Measurements from ENCODE around the gene ADAMTS17.

Gene ADAMTS17

GRCh38 chr15:100034191-100034590 is 307.6 kb downstream of the ADAMTS17 start:
- DNase-seq, result no peak

- no peak for DNase-seq
Observed at GRCh38 chr15:100033140-100033857, 308.5 kb downstream of the ADAMTS17 start.

- DNase-seq, result no peak
Observed at GRCh38 chr15:100032358-100033085, 309.3 kb downstream of the ADAMTS17 start.

- no peak for DNase-seq
Observed at GRCh38 chr15:100031665-100032357, 310.0 kb downstream of the ADAMTS17 start.

GRCh38 chr15:100030586-100031229 is 311.1 kb downstream of the ADAMTS17 start:
- no peak for DNase-seq

DNA sequence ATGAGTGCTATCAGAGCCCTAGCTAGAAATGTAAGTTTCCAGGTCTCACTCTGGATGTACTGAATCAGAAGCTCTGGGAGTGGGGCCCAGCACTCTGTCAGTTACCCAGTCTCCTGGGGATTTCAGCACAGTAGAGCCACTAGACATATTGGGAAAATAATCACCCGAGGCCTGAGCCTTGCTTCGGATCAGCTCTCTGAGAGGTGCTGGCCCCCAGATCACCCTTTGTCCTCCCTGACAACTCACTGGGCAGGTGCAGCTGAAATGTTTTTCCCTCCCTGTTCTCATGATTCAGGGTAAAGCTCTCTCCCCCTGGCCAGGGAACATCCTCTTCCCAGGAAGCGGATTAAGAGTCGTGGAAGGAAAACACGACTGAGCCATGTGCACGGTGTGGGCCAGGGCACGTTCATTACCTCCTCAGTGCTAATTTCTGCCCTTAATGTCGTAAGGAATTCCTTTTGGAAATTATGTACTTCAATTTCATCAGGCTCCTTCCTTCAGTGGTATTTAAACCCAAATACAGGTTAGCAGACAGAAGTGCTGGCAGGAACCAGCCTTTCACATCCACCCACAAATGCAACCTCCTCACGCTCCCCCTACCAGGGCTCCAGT is 311.8 kb downstream of the ADAMTS17 start:
- no peak for DNase-seq

- no peak for DNase-seq
Observed at GRCh38 chr15:100029045-100029444, 312.7 kb downstream of the ADAMTS17 start.

GRCh38 chr15:100026041-100026440 is 315.7 kb downstream of the ADAMTS17 start:
- DNase-seq, result no peak

DNA sequence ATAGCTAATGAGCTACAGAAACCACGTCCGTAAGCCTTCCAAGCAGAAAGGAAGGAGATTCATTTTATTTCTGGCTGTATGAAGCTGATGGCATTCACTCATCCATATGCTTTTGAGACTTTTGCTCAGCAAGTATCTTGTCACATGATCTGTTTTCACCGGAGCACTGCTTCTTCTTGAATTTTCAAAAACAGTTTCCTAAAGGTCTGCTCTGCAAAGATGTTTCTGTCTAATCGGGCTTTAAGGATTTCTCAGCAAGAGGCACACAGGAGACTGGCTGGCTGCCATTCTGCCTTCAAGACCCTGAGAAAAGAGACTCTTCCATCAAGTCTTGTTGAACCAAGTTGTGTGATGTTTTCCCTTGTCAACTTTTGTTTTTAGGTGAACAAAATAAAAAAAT is 319.0 kb downstream of the ADAMTS17 start:
- no peak for DNase-seq

DNA sequence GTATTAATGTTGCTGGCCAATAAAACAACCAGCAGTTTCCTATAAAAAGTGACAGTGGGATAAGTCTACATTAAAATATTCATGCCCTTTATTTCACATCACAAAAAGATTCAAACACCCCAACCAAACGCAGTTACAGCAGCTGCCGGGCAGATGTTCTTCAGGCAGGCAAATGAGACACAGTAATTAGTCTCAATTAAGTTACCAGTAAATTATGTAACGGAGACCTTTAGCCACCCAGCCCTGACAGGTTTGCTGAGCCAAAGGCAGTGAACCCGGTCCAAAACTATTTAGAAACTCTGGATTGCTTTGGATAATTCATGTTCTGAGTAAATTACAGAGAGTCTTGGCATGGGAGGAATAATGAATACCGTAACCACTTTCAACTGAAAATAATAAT is 319.4 kb downstream of the ADAMTS17 start:
- DNase-seq, result no peak

DNA sequence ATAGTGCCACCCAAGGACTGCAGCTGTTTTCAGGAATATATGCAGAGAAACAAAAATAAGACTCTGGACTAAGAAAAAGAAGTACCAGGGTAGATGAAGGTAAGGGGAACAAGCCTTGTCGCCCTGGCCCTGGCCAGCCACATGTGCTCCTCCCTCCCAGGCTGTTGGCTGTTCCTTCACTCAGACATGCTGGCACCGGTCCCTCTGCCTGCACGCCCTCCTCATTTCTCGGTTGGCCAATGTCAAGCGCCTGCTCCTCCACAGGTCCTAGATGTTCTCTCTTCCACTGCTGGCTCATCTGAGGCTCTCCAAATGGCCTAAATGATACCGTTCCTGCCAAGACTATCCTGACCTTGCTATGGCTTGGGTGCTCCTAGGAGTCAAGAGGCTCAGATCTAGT is 320.1 kb downstream of the ADAMTS17 start:
- no peak for DNase-seq

GRCh38 chr15:100020614-100021013 is 321.2 kb downstream of the ADAMTS17 start:
- DNase-seq, result no peak

- DNase-seq, result no peak
Observed at GRCh38 chr15:100020189-100020588, 321.6 kb downstream of the ADAMTS17 start.

DNA sequence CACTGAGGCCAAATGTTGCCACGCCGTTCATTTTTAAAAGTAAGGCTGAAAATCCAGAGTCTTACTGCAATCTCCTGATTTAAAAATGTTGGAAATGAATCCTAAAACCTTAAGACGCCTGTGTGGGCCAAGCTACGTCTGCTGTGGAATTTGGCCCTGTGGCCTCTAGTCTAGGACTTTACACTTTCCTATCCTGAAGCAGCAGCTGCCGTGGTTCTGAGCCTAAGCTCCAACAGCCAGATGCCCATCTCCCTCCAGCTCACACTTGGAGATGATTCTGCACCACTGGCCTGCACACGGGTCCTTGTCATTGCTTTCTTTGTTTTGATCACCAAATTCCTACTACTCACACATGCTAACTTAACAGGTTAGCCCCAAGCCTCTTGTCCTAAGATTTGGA is 322.2 kb downstream of the ADAMTS17 start:
- DNase-seq, result no peak

- DNase-seq, result no peak
Observed at GRCh38 chr15:100018191-100018590, 323.6 kb downstream of the ADAMTS17 start.

DNA sequence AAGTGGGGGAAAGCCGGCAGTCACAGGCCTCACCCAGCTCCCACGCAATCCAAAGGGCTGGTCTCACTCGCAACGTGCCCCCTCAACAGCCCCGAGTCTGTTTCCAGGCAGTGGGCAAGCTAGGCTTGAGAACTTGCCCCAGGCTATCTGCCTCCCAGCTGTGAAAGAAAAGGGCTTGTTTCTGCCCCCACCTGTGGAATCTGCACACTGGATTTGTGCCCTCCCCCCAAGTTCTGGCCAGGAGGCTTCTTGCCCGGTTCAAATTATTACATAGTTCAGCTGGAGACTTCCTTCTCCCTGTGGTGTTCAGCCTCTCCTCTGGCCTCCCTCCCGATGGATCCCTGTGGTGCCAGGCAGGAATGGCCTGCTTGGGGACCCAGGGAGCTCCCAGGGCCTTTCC is 324.6 kb downstream of the ADAMTS17 start:
- no peak for DNase-seq

GRCh38 chr15:100016632-100017031 is 325.1 kb downstream of the ADAMTS17 start:
- DNase-seq, result no peak

- no peak for DNase-seq
Observed at GRCh38 chr15:100011235-100011634, 330.5 kb downstream of the ADAMTS17 start.

GRCh38 chr15:100009372-100009771 is 332.4 kb downstream of the ADAMTS17 start:
- no peak for DNase-seq

DNA sequence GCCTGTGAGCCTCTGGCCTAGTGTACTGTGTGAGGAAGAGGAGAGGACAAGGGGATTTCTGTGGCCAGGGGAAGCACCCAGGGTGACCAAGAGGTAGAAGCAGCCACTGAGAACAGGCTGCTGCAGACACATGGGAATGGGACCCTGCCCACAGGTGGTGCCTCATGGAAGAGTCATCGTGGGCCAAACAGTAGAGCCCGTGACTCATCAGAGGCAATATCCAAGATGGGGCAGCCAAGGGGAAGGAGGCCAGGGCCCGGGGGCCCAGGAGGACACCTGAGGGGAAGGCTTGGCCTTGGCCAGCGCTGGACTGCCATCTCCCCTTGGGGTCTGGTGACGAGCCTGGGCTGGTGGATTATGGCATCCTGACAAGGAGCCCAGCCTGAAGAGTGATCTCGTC is 333.5 kb downstream of the ADAMTS17 start:
- no peak for DNase-seq

GRCh38 chr15:100007609-100008008 is 334.2 kb downstream of the ADAMTS17 start:
- no peak for DNase-seq

DNA sequence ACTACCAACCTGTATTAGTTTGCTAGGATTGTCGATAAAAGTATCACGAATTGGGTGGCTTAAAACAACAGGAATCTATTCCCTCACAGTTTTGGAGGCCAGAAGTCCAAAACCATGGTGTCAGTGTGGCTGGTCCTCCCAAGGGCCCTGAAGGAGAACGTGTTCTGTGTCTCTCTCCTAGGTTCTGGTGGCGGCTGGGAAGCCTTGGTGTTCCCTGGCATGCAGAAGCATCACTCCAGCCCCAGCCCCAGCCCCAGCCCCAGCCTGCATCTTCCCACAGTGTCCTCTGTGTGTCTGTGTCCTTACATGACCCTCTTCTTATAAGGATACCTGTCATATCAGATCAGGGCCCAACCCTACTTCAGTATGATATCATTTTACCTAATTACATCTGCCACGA is 336.1 kb downstream of the ADAMTS17 start:
- DNase-seq, result no peak

DNA sequence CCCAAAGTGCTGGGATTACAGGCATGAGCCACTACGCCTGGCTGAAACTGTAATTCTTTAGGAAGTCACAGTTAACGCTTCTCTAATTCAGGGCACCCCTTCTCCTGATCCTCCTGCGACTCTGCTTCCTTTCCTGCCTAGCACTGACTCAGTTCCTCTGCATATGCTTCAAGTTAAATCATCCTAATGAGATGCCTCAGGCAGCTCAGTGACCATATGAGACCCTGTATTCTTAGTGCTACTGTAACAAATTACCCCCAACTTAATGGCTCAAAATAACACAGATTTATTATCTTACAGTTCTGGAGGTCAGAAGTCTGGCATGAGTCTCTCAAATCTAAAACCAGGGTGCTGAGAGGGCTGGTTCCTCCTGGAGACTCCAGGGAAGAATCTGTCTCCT is 336.8 kb downstream of the ADAMTS17 start:
- DNase-seq, result no peak
